T-helper 1 cell (primary cell): Measurements from ENCODE around the gene SLC34A2.
"Not testable (repeated sequence)": the region's sequence is repeated elsewhere in the genome, so short reads cannot be mapped to it uniquely, and the experiment has no call there.

Source experiments
- DNase-seq, 5 donors: peaks; one replicate each; pipeline ENCODE4 v3.0.0-alpha.2; 2012 to 2020

SLC34A2 gene

GRCh38 chr4:25661441-25661840, 5.8 kb downstream of the SLC34A2 start:
- not testable (repeated sequence) for DNase-seq

DNA sequence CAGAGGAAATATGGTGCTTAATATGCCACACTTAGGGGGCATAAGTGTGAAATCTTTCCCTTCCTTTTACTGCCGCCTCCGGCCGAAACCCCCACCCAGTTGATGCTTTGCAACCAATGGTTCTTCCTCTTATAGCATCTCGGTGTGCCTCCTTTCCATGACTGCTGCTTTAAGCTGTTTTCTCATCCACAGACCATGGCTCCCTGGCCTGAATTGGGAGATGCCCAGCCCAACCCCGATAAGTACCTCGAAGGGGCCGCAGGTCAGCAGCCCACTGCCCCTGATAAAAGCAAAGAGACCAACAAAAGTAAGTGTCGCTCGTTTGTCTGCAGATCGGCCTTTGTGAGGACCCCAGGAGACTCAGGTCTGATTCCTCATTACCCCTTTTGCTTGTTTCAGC, 6.7 kb downstream of the SLC34A2 start:
- no peak for DNase-seq

- DNase-seq = no peak
Measured at GRCh38 chr4:25663781-25664180, 8.1 kb downstream of the SLC34A2 start.

DNA sequence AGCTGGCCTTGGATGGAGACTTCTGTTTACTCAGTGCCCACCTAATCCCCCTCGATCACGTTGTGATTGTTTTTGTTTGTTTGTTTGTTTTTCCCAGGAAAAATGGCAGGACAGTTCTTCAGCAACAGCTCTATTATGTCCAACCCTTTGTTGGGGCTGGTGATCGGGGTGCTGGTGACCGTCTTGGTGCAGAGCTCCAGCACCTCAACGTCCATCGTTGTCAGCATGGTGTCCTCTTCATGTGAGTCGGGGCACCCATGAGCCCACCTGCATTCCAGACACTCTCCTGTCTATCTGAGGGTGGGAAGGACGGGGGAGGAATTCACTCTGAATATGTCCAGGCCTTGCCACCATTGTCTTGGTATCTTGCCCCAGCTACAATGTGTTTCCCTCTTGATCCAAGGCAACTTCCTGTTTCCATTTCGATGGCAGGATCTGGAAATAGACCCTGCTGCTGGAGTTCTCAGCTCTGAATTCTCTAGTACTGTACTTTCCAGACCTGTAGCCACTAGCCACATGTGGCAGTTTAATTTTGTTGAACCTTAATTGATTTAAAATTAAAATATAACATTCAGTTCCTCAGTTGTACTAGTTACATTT, 10.5 kb downstream of the SLC34A2 start:
- DNase-seq = no peak

- DNase-seq = no peak
Measured at GRCh38 chr4:25667931-25668557, 12.4 kb downstream of the SLC34A2 start.

DNA sequence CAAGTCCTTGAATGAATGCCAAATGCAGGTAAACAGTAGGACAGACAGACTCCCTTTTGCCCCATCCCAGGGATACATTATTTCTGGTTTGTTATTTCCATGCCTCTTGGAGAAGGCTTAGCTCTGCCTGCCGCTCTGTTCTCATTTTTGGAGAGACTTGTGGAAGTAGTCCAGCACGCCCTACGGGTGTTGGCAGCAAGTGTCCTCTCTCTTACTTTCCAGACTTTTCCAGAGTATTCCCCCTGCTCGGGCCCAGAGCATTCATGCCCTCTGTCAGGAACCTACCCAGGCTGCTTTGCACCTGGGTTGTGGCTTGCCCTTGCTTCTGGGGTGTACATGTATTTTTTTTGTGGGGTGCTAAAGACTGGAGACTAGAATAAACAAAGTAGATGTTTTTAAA, 15.3 kb downstream of the SLC34A2 start:
- DNase-seq = no peak

DNA sequence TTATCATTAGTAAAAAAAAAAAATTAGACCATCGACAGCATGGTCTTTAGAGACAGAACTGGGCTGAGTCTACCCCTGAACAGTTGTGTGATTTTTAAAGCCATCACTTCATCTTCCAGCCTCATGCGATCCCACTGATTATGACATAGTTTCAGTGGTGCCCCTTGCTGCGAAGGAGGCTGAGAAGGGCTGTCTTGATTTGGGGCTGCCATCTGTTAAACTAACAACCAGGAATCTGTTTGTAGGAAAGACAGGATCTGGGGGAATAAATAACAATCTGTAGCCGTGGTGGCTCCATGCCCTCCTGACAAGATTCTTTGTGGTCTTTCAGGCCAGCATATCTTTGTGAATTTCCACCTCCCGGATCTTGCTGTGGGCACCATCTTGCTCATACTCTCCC, 17.1 kb downstream of the SLC34A2 start:
- no peak for DNase-seq

DNA sequence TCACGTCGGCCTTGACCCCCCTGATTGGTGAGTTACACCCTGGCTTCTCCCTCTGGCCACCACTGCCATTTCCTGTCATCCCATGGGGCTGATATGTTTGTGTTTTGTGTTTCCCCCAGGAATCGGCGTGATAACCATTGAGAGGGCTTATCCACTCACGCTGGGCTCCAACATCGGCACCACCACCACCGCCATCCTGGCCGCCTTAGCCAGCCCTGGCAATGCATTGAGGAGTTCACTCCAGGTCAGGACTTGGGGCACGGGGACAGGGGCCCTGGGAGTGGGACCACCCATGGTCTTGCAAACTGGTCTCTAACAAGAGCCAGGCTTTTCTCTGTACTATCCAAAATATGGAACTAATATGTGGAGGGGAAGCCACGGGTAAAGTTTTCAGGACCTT, 18.7 kb downstream of the SLC34A2 start:
- no peak for DNase-seq

GRCh38 chr4:25676221-25676620, 20.6 kb downstream of the SLC34A2 start:
- DNase-seq = no peak

GRCh38 chr4:25677157-25677556, 21.5 kb downstream of the SLC34A2 start:
- DNase-seq = no peak

GRCh38 chr4:25677943-25678342, 22.3 kb downstream of the SLC34A2 start:
- no peak for DNase-seq

DNA sequence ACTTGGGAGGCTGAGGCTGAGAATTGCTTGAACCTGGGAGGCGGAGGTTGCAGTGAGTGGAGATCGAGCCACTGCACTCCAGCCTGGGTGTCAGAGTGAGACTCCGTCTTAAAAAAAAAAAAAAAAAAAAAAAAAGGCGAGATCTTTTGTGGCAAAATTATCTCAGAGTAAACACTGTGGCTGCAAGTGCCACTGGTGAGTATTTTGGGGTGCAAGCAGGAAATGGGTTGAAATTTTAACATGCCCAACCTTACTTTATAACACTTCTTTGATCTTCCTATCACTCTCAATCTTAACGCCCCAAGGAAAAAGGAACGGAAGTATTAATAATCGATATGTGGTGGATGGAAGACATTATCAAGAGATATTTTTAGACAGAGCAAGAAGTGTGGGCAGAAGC, 32.1 kb downstream of the SLC34A2 start:
- no peak for DNase-seq

GRCh38 chr4:25694466-25694865, 38.8 kb downstream of the SLC34A2 start:
- no peak for DNase-seq

GRCh38 chr4:25696409-25696808, 40.8 kb downstream of the SLC34A2 start:
- no peak for DNase-seq

GRCh38 chr4:25697516-25697915, 41.9 kb downstream of the SLC34A2 start:
- no peak for DNase-seq

GRCh38 chr4:25700661-25701060, 45.0 kb downstream of the SLC34A2 start:
- no peak for DNase-seq

DNA sequence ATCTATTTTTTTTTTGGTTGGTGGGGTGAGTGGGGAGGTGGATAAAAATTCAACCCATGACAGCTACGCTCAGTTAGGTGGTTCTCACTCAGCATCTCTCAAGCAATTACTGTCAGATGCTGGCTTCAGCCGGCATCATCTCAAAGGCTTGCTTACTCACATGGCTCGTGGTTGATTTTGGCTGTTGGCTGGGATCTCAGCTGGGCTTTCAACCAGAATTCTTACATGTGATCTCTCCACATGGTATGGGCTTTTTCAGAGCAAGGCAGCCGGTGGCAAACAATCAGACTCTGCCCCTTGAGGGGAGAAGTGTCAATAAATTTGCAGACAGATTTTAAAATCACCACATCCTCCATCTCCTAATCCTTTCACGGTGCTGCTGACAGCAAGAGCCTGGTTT, 47.2 kb downstream of the SLC34A2 start:
- DNase-seq = no peak

DNA sequence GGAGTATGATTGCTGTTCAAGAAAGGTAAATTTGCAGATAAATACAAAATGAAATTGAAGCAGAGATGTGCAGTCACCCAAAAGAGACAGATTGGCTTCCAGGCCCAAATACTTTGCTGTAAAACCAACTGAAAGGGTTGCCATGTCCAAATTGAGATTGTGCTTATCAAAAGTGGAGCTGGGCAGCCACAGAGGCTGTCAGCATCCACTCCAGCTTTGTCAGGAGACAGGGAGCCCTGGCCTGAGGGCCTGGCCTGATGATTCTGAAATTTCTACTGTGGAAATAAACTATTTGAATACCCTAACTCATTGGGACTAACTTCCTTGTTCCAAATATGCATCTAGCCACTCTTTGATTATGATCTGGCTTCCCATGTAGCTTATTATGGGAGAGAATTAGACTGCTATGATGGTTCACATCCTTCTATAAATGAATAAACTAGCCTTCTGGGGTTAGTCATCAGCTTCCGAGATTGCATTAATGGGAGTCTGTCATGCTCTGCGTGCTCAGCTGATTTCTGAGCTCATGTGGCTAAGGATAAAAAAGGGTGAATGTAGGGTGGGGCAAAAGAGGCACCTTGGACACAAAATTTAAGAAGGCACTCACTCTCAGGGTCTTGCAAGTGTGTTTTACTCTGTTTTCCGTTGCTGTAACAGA, 48.2 kb downstream of the SLC34A2 start:
- DNase-seq = no peak

DNA sequence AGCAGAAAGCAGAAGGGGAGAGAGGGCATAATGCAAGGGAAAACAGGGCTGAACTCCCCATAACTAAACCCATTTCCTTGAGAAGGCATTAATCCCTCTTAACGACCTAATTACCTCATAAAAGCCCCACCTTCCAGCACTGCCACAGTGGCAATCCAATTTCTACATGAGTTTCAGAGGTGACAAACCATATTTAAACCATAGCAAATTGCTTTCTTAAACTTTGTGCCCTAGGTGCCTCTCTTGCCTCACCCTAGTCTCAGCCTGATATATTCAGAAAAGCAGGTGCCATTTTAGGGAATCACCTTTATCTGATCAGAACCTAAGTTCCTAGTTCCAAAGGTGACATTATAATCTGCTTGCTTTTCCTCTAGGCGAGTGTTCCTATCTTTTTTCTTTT, 48.9 kb downstream of the SLC34A2 start:
- DNase-seq = no peak

DNA sequence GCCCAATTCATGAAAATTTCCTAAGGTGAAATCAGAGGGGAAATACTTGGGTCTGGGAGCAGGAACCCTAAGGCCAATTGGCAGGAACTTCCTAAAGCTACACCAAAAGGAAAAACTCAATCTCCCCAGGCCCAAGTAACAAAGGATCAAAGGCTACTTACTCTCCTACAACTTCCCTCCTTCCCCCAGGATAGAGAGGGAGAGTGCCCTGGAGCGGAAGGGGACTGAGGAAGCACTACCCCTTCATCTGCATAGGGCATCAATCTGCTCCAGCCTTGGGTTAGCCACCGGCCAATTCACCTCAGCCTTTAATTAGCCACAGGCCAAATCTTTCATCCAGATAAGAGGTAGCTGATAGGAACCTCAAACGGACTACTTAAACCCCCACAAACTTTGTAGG, 55.0 kb downstream of the SLC34A2 start:
- DNase-seq = no peak

GRCh38 chr4:25712611-25713010, 57.0 kb downstream of the SLC34A2 start:
- DNase-seq = no peak

GRCh38 chr4:25713812-25714211, 58.2 kb downstream of the SLC34A2 start:
- DNase-seq = no peak

DNA sequence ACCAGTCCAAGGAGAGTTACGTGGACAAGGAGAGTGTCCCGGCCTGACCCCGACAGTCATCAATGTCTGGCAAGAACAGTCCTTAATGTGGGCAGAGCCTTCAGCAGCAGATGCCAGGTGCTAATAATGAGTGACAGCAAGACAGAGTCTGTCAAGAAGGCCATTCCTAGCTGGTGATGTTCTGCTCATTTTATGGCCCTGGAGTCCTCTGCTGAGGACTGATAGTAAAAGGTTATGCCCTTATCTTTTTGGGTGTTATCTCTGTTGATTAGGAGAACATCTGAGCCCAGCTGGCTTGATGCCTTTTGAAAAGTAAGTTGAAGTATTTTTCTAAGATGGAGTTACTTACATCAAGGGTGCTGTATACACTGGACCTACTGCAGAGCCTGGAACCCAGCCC, 67.3 kb downstream of the SLC34A2 start:
- DNase-seq = no peak

- DNase-seq = no peak
Measured at GRCh38 chr4:25723409-25723808, 67.8 kb downstream of the SLC34A2 start.

- no peak for DNase-seq
Measured at GRCh38 chr4:25725870-25726269, 70.2 kb downstream of the SLC34A2 start.
